Stimulated activated CD4-positive, alpha-beta T cell treated with anti-CD3 and anti-CD28 coated beads, TNF-alpha, amount 100 ng/mL, for 48 hours (primary cell): Measurements from ENCODE around the gene CGA.
A peak's percentile ranks its signal among the peaks of the same experiment; 100 is the strongest.
"Not testable (repeated sequence)": the region's sequence is repeated elsewhere in the genome, so short reads cannot be mapped to it uniquely, and the experiment has no call there.

Experiments used
- DNase-seq, 3 donors: peaks; one replicate each; pipeline ENCODE4 v3.0.0-alpha.2; 2020; ENCODE audit warnings: low read depth in 3 of 3

The CGA gene

DNA sequence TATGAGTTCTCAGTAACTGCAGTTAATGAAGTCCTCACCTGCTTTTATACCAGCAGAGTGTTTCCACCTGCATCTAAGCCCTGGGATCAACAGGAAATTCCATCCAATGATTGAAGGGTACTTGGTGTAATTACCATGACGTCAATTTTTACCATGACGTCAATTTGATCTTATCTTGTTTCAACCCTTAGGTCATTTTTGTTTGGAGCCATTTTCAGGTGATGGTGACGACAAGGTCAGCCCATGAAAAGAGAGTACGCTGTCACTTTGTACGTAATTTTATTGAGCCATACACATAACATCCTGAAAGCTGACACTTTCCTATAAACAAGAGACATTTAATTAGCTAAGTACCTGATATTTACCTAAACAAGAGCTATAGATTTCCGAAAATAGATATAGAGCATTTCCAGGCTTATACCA is at the start of gene CGA:
CGA (minus strand) TSS at position 20 of the 423 bp plus-strand sequence. CDS start 6,906 bp downstream, outside the sequence.
- DNase-seq, result no peak

DNA sequence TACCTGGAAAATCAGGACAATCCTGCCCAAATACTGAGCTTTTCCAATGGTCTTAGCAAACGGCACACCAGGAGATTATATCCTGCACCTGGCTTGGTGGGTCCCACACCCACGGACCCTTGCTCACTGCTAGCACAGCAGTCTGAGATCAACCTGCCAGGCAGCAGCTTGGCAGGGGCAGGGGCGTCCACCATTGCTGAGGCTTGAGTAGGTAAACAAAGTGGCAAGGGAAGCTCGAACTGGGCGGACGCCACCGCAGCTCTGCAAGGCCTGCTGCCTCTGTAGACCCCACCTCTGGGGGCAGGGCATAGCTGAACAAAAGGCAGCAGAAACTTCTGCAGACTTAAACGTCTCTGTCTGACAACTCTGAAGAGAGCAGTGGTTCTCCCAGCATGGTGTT is 45.0 kb upstream of the CGA start:
- DNase-seq, result not testable (repeated sequence)

- DNase-seq, result peak in 2 of 3 donors; percentile 27 to 31
These were observed 44.3 kb upstream of the CGA start for GRCh38 chr6:87139236-87139635.

DNA sequence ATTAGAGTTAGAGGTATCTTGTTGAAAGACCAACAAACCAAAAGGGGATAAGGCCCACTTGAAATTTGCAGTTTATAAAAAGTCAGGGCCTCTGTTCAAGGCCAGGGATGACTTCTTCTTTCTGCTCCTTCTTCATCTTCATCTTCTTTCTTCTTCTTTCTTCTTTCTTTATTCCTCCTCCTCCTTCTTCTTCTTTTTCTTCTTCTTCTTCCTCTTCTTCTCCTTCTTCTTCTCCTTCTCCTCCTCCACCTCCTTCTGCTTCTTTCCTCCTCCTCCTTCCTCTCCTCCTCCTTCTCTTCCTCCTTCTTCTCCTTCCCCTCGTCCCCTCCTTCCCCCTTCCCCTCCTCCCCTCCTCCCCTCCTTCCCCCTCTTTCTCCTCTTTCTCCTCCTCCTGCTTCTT is 42.1 kb upstream of the CGA start:
- DNase-seq, result no peak

DNA sequence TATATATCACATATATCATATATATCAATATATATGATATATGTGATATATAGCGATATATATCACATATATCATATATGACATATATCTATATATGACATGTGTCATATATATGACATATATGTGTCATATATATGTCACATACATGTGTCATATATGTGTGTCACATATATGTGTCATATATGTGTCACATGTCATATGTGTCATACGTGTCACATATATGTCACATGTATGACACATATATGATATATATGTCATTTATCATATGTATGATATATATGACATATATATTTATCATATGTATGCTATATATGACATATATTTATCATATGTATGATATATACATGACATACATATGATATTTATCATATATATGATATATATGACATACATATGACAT is 32.8 kb upstream of the CGA start:
- no peak for DNase-seq

DNA sequence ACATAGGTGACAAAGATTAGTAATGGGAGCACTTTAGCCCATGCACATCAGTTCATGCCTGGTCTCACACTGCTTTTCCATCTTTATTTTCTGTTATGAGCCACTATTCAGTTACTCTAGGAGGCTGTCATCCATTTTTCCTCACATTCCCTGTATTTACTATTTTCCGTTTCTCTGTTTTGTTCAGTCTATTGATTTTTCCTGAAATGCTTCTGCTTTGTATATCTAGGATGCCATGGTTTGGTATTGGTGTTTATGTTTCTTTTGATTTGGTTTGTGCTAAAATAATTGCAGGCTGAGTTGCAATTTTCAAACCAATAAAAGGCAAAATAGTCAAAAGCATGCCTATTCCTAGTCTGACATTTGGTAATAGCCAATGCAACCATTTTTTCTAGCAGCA is 31.6 kb upstream of the CGA start:
- DNase-seq, result no peak

GRCh38 chr6:87124074-87124473 is 29.2 kb upstream of the CGA start:
- DNase-seq, result no peak

- DNase-seq, result no peak
These were observed 27.6 kb upstream of the CGA start for GRCh38 chr6:87122477-87122876.

GRCh38 chr6:87118054-87118453 is 23.1 kb upstream of the CGA start:
- no peak for DNase-seq

DNA sequence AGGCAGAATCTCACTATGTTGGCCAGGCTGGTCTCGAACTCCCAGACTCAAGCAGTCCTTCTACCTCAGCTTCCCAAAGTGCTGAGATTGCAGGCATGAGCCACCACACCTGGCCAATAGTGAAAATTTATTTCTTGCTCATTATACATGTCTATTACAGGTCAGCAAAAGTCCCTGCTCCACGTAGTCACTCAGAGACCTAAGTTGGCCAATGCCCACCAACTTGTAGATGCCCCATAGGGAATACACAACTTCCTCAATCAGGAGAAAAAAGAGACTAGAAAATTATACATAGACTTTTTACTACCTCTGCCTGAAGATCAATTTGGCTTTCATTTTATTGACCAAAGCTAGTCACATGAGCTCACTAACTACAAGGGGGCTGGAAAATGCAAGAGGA is 22.0 kb upstream of the CGA start:
- DNase-seq, result no peak

DNA sequence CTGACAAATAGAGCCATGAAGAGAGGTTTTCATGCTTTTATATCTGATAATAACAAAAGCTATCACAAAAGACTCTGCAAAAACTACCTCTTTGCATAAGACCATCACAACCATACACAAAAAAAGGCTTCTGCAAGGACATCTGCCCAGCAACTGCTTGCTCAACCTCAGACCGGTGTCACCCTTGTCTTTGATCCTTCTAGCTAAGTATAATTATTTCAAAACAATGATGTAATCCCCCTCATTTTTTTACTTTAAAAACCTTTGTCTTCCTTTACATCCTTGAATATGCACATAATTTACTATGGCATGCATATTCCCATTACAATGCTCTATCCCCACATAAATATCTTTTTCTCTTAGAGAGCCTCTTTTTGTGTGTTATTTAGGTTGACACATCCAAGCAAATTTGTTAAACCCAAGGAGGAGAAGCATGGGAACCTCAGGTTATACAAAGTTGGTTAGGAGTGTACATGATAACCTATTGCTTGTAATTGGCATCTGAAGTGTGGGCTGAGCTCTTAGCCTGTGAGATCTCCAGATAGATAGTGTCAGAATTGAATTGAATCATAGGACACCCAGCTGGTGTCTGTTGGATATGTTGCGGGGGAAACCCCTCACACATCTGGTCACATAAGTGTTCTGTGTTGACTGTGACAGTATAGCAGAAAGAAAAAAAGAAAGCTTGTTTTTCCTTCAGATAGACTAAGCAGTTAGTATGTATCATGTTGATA is 20.7 kb upstream of the CGA start:
- DNase-seq, result no peak

DNA sequence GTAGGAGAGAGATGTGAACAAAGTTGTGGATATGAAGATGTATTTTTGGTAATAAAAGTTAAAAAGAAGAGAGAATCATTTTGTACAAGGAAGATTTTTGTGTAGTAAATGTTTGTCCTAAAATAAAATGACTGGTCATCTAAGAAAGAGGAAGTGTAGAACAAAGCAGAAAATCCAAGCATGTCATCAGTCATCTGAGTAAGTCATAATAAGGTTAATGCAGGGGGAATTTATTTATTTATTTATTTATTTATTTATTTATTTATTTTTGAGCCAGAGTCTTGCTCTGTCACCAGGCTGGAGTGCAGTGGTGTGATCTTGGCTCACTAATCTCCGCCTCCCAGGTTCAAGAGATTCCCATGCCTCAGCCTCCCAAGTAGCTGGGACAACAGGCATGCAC is 15.7 kb upstream of the CGA start:
- no peak for DNase-seq

- no peak for DNase-seq
These were observed 10.9 kb upstream of the CGA start for GRCh38 chr6:87105823-87106222.

GRCh38 chr6:87104667-87105066 is 9.8 kb upstream of the CGA start:
- DNase-seq, result peak in 1 of 3 donors; percentile 5

DNA sequence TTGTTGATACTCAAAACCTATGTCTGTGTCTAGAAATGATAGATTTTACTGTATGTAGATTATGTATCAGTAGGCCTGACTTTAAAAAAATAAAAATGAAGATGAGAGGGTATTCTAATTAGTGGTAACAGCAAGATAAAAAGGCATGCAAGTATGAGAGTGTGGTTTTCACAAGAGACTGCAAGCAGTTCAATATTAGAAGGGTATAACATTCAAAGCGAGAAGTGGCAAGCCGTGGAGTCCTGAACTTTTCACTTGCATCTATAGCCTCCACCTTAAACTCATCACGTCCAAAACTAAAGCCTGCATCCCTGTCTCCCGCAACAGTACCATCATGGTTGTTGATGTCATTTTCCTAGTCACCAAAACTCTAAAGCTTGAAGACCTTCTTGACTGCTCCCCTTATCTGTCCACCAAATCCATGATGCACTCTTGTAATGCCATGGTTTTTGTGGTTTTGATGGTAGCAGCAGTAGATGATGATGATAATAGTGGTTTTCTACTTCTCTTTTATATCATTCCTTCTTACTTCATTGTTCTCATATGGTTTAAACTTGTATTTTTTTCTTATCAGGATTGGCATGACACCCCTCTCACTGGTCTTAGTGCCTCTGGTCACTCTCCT is 9.2 kb upstream of the CGA start:
- no peak for DNase-seq

DNA sequence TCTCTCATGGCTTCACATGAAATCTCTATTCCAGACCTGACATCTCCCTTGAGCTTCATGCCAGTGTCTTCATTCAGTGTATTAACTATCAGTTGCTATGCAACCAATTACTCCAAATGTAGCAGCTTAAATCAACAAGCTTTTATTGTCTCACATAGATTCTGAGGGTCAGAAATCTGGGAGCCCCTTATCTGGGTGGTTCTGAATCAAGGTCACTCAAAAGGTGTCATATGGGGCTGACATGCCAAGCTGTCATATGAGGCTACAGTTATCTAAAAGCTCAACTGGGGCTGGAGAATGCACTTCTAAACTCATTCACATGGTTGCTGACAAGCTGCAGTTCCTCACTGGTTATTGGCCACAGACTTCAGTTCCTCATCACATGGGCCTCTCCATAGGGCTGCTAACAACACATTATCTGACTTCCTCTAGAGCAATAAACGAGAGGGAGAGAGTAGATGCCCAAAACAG is 7.3 kb upstream of the CGA start:
- DNase-seq, result no peak

- no peak for DNase-seq
These were observed 6.2 kb upstream of the CGA start for GRCh38 chr6:87101067-87101466.

- DNase-seq, result no peak
These were observed 5.3 kb upstream of the CGA start for GRCh38 chr6:87100216-87100615.

DNA sequence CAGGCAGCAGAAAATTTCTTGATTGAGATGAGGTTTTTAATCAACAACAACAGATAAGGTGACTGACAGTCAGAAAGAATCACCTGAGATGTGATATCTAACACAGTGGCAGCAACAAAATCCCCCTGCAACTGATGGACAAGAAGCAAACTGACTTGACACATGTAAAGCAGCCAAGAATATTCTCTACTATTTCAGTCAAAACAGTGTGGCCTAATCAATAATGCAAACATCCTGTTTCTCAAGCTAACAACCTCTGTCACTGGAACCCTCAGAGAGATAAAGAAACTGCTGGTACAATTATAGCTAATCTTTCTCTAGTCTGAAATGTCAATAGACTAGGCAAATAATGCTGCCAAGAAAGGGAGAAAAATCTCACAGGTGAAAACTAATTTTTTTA is 4.6 kb upstream of the CGA start:
- no peak for DNase-seq

DNA sequence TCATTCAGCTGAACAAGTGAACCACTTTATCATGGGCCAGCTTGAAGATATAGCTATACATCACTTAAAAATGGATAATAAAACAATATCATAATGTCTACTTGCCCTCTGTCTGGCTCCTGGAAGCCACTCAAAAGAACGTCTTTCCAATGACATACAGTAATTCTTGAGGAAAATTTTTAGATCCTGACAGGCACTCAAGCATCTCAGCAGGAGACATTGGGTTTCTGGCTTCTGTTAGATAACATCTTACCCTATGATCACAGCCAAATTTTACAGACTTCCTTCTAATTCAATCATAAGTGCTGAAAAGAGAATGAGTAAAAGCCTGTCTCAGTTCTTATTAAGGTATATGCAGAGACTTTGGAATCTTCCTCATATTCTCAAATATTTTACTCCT is 330 bp downstream of the CGA start:
- DNase-seq, result no peak

- no peak for DNase-seq
These were observed 1.3 kb downstream of the CGA start for GRCh38 chr6:87093651-87094050.

DNA sequence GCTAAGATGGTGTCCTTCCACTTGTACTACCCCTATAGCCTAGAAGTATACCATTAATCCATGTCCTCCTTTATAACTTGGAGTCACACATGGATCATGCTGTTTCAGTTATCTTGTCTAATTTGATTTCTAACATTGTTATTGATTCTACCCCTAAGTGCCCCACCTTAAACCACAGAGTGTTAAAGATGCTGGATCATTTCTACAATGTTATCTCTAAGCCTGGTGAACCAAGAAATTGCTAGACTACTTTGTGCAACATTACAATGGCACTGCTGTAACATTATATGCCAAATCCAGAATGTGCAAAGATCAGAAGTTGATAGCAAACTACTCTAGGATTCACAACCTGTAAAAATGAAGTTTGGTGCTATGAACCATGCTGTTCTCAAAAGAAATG is 1.7 kb downstream of the CGA start:
- no peak for DNase-seq

DNA sequence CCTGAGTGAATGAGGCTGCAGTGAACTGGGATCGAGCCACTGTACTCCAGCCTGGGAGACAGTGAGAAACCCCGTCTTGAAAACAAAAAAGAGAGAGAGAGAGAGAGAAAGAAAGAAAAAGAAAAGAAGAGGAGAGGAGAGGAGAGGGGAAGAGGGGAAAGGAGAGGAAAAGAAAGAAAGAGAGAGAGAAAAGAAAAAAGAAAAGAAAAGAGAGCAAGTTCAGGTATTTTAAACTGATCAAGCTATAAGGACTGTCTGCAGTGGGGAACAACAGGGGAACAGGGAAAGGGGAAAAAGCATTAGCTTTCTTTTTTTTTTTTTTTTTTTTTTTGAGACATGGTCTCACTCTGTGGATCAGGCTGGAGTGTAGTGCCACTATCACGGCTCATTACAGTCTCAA is 2.5 kb downstream of the CGA start:
- DNase-seq, result no peak

DNA sequence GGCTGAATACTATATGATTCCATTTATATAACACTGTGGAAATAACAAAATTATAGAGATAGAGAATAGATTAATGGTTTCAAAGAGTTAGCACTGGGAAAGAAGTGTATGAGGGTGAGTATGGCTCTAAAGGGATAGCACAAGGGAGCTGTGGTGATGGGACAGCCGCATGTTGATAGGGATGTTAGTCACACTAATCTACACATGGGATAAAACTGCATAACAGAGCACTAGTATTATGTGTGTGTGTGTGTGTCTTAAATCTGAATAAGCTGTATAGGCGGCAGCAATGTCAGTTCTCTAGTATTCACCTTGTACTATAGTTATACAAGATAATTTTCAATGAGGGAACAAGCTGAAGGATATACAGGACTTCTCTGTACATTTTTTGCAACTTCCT is 5.8 kb downstream of the CGA start:
- no peak for DNase-seq
